ENCODE measurements around the gene ZNF335. TPM values are rescaled to one million over a fixed set of nuclear protein-coding genes. Genes with fewer than 3 reads are reported as not detected.

Gene ZNF335
- total and polyA plus RNA-seq, 2 donors (not counting 1 experiment from before 2014, with no cell fraction given): 4.8 to 10.2 TPM

DNA sequence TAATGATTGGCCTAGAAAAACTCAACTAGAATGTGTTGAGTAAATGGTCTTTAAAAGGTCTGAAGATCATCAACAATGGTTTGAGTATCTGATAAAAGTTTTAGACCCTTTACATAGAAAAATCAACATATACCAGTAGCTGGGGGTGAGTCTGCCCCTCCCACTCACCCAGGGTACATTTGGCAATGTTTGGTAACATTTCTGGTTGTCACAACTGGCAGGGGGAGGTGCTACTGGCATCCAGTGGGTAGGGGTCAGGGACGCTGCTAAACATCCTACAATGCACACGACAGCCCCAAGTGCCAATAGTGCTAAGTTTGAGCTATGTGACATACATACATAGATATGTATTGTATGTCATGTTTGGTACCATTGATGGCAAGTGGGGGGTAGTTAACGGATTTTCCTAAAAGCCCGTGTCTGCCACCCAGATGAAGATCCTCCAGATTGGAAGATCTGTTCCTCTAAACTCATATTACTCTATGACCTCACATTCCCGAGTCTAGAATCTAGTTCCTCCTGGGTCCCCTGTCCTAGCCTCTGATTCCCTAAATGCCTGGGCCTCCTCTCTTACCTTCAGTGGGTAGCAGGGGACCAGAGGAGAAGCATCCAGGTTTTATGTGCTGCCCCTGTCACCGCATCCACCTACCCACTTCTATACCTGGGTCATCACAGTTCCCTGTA is 34.2 kb upstream of the ZNF335 start:
- Histone ChIP-seq H4K20me1 (ENCODE audit: control insufficient read depth, extremely low read depth, insufficient read depth, low read length) (no peaks in the 10 kb centered on the region), H3K27me3 (ENCODE audit: control insufficient read depth, insufficient read depth, low read length) (peaks cover 49% of the 10 kb centered on the region)

DNA sequence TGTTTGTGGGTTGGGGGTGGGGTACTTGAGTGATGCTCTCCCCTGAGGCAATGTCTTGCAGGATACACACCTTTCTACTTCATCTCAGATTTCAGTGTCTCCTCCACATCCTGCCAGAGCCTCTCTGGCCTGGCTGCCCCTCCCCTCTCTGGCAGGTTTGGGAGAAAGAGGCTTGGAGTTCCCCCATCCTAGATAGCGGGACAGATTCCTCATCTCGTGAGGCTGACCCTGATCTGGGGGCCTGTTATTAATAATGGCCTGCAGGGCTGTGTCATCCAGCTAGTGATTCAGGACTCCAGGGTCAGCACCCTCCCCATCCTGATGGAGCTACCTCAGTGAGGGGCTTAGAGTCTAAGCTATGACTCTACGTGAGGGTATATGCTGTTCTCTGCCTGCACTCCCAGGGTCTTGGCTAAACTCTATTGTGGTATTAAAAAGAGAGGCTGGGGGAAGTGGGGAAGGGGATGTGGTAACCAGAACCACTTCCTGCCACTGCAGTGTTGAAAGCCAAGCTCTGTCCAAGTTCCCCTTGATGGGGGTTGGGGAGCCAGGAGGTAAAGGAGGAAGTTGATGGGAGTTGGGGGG is 33.0 kb upstream of the ZNF335 start:
- H3K4me3 ChIP-seq (replicated peaks in 1 of 4; ENCODE audit: control extremely low read depth in 1 of 4, insufficient read depth in 1 of 4, low read depth in 3 of 4, low read length in 4 of 4): no peak overlapping the region
- no peaks in the 10 kb centered on the region for H3K4me1 ChIP-seq (ENCODE audit: control insufficient read depth, extremely low read depth, insufficient read depth, low read length)
- H3K36me3 ChIP-seq (ENCODE audit: control insufficient read depth, insufficient read depth, low read length): no peaks in the 10 kb centered on the region
- no peaks in the 10 kb centered on the region for H4K20me1 ChIP-seq (ENCODE audit: control insufficient read depth, extremely low read depth, insufficient read depth, low read length)
- TF ChIP-seq EZH2 (IDR thresholded peaks at IDR 0.05; ENCODE audit: low read length, missing control alignments): no peak
- TF ChIP-seq, protein P1, sequence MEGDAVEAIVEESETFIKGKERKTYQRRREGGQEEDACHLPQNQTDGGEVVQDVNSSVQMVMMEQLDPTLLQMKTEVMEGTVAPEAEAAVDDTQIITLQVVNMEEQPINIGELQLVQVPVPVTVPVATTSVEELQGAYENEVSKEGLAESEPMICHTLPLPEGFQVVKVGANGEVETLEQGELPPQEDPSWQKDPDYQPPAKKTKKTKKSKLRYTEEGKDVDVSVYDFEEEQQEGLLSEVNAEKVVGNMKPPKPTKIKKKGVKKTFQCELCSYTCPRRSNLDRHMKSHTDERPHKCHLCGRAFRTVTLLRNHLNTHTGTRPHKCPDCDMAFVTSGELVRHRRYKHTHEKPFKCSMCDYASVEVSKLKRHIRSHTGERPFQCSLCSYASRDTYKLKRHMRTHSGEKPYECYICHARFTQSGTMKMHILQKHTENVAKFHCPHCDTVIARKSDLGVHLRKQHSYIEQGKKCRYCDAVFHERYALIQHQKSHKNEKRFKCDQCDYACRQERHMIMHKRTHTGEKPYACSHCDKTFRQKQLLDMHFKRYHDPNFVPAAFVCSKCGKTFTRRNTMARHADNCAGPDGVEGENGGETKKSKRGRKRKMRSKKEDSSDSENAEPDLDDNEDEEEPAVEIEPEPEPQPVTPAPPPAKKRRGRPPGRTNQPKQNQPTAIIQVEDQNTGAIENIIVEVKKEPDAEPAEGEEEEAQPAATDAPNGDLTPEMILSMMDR (conservative IDR thresholded peaks at IDR 0.05 in 1 of 2, IDR thresholded peaks at IDR 0.05 in 1 of 2; ENCODE audit: low read depth in 1 of 2, low read length in 2 of 2): no peak
- H3K4me2 ChIP-seq (ENCODE audit: extremely low read depth, insufficient read depth, low read length): no peak overlapping the region
- no peak overlapping the region for H2AFZ ChIP-seq (ENCODE audit: low read length)
- DNase-seq (ENCODE audit: low read depth in 2 of 2): no peak
- no peaks in the 10 kb centered on the region for H3K9me3 ChIP-seq (ENCODE audit: control insufficient read depth, insufficient read depth, low read depth, low read length)
- H3K79me2 ChIP-seq (ENCODE audit: control insufficient read depth, insufficient read depth, low read length): no peaks in the 10 kb centered on the region
- no peak overlapping the region for H3K27ac ChIP-seq (ENCODE audit: insufficient read depth, low read length)
- no peak overlapping the region for H3K9ac ChIP-seq (ENCODE audit: insufficient read depth, low read length)
- peaks cover 42% of the 10 kb centered on the region for H3K27me3 ChIP-seq (ENCODE audit: control insufficient read depth, insufficient read depth, low read length)

More for the DNA sequence above, 34.2 kb upstream of the ZNF335 start:
- H3K36me3 ChIP-seq (ENCODE audit: control insufficient read depth, insufficient read depth, low read length): no peaks in the 10 kb centered on the region
- H3K27ac ChIP-seq (ENCODE audit: insufficient read depth, low read length): no peak overlapping the region
- H3K4me1 ChIP-seq (ENCODE audit: control insufficient read depth, extremely low read depth, insufficient read depth, low read length): no peaks in the 10 kb centered on the region
- no peak overlapping the region for H3K4me2 ChIP-seq (ENCODE audit: extremely low read depth, insufficient read depth, low read length)
- DNase-seq (ENCODE audit: low read depth in 2 of 2): no peak
- no peak overlapping the region for H3K4me3 ChIP-seq (replicated peaks in 1 of 4; ENCODE audit: control extremely low read depth in 1 of 4, insufficient read depth in 1 of 4, low read depth in 3 of 4, low read length in 4 of 4)
- TF ChIP-seq, protein P1 (conservative IDR thresholded peaks at IDR 0.05 in 1 of 2, IDR thresholded peaks at IDR 0.05 in 1 of 2; ENCODE audit: low read depth in 1 of 2, low read length in 2 of 2): no peak
- no peak for TF ChIP-seq EZH2 (IDR thresholded peaks at IDR 0.05; ENCODE audit: low read length, missing control alignments)
- H3K79me2 ChIP-seq (ENCODE audit: control insufficient read depth, insufficient read depth, low read length): no peaks in the 10 kb centered on the region
- no peak overlapping the region for H2AFZ ChIP-seq (ENCODE audit: low read length)
- no peaks in the 10 kb centered on the region for H3K9me3 ChIP-seq (ENCODE audit: control insufficient read depth, insufficient read depth, low read depth, low read length)
- no peak overlapping the region for H3K9ac ChIP-seq (ENCODE audit: insufficient read depth, low read length)

DNA sequence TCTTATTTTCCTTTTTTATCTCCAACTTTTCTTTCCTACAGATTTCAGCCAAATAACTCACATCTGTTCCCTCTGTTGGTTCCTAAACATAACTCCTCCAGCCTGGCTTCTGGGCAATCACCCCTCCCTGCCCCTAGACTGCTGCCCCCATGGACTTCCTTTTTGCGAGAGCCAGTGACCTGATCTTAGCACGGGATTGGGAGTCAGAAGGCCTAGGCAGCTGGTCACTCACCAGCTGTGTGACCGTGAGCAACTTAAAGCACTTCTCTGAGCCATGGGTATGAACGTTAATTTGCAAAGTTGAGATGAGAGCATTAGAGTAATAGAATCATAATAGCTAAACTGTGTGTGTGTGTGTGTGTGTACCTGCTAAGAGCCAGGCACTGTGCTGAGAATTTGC is 32.2 kb upstream of the ZNF335 start:
- no peak overlapping the region for H3K27ac ChIP-seq (ENCODE audit: insufficient read depth, low read length)
- H3K27me3 ChIP-seq (ENCODE audit: control insufficient read depth, insufficient read depth, low read length): peaks cover 36% of the 10 kb centered on the region
- no peak for DNase-seq (ENCODE audit: low read depth in 2 of 2)
- H3K4me3 ChIP-seq (replicated peaks in 1 of 4; ENCODE audit: control extremely low read depth in 1 of 4, insufficient read depth in 1 of 4, low read depth in 3 of 4, low read length in 4 of 4): no peak overlapping the region
- H2AFZ ChIP-seq (ENCODE audit: low read length): no peak overlapping the region
- no peak overlapping the region for H3K4me2 ChIP-seq (ENCODE audit: extremely low read depth, insufficient read depth, low read length)
- H3K9me3 ChIP-seq (ENCODE audit: control insufficient read depth, insufficient read depth, low read depth, low read length): no peaks in the 10 kb centered on the region
- no peaks in the 10 kb centered on the region for H3K36me3 ChIP-seq (ENCODE audit: control insufficient read depth, insufficient read depth, low read length)
- no peaks in the 10 kb centered on the region for H3K79me2 ChIP-seq (ENCODE audit: control insufficient read depth, insufficient read depth, low read length)
- H3K9ac ChIP-seq (ENCODE audit: insufficient read depth, low read length): no peak overlapping the region
- H4K20me1 ChIP-seq (ENCODE audit: control insufficient read depth, extremely low read depth, insufficient read depth, low read length): no peaks in the 10 kb centered on the region
- H3K4me1 ChIP-seq (ENCODE audit: control insufficient read depth, extremely low read depth, insufficient read depth, low read length): no peaks in the 10 kb centered on the region
- TF ChIP-seq, protein P1 (conservative IDR thresholded peaks at IDR 0.05 in 1 of 2, IDR thresholded peaks at IDR 0.05 in 1 of 2; ENCODE audit: low read depth in 1 of 2, low read length in 2 of 2): no peak
- no peak for TF ChIP-seq EZH2 (IDR thresholded peaks at IDR 0.05; ENCODE audit: low read length, missing control alignments)

All from fibroblast of lung (primary cell).